ENCODE results near the gene PELI1. TPM values are rescaled to one million over a fixed set of nuclear protein-coding genes. Genes with fewer than 3 reads are reported as not detected.

Gene PELI1
- total RNA-seq, 4 donors from 2014 or later = 18.4 to 31.0 (median 24.6) TPM

DNA sequence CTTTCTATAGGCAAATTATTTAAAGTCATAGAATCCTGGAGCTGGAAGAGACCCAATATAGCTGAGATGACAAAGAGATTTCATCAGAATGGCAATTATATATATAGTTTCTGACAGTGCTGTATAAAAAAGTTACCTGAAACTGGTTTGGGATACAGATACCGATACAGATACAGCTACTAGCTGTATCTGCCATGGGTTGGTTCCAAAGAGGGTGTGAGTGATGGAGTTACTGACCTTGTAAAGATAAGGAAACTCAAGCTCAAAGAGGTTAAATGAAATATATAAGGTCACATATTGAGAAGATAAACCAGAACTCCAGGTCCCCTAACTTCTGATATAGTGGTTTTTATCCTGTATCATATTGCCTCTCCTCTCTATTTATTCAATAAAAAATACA lies 10.9 kb downstream of the PELI1 start:
- Histone ChIP-seq H3K4me1 (peaks cover 0 to 82% (median 31%) of the 10 kb centered on the region in 4 donors), H3K9me3 (no peaks in the 10 kb centered on the region)
- 90 to 94% methylated on average over 1 of the region's 1 CpG for WGBS, 2 donors

DNA sequence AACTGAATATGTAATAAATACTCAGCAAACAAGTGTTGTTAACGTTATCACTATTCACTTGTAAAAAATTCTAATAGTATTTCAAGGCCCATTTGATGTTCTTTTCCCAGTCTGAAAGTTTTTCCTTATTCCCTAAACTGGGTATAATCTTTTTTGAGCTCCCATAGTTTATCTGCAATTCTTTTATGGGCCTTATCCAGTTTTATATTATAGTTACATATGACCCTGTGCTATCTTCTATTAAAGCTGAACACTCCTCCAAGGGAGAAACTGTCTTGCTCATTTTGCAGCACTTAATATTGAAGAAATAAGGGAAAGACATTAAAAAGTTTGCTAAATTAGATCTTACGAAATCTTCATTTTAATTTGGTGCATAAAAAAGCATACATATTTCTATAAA lies 13.9 kb downstream of the PELI1 start:
- 77 to 79% methylated on average over 2 of the region's 2 CpGs for WGBS, 2 donors
- no peaks in the 10 kb centered on the region for H3K9me3 ChIP-seq
- peak overlapping the region in 2 of 4 donors; percentile 60 to 65 for H3K27ac ChIP-seq
- TF ChIP-seq POLR2A (IDR thresholded peaks at IDR 0.05) (no peak), EP300 (IDR thresholded peaks at IDR 0.05) (no peak)
- TF ChIP-seq, protein P1, sequence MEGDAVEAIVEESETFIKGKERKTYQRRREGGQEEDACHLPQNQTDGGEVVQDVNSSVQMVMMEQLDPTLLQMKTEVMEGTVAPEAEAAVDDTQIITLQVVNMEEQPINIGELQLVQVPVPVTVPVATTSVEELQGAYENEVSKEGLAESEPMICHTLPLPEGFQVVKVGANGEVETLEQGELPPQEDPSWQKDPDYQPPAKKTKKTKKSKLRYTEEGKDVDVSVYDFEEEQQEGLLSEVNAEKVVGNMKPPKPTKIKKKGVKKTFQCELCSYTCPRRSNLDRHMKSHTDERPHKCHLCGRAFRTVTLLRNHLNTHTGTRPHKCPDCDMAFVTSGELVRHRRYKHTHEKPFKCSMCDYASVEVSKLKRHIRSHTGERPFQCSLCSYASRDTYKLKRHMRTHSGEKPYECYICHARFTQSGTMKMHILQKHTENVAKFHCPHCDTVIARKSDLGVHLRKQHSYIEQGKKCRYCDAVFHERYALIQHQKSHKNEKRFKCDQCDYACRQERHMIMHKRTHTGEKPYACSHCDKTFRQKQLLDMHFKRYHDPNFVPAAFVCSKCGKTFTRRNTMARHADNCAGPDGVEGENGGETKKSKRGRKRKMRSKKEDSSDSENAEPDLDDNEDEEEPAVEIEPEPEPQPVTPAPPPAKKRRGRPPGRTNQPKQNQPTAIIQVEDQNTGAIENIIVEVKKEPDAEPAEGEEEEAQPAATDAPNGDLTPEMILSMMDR (IDR thresholded peaks at IDR 0.05) = no peak
- H3K4me3 ChIP-seq = no peak overlapping the region
- H3K27me3 ChIP-seq = no peaks in the 10 kb centered on the region
- DNase-seq (ENCODE audit: low spot score in 2 of 2) = no peak
- H3K36me3 ChIP-seq = no peaks in the 10 kb centered on the region
- peaks cover 0 to 68% (median 28%) of the 10 kb centered on the region in 4 donors for H3K4me1 ChIP-seq

More for the DNA sequence above, 10.9 kb downstream of the PELI1 start:
- H3K27me3 ChIP-seq = no peaks in the 10 kb centered on the region
- H3K27ac ChIP-seq = no peak overlapping the region
- no peak for TF ChIP-seq EP300 (IDR thresholded peaks at IDR 0.05)
- no peak for TF ChIP-seq POLR2A (IDR thresholded peaks at IDR 0.05)
- TF ChIP-seq, protein P1 (IDR thresholded peaks at IDR 0.05) = no peak
- no peak overlapping the region for H3K4me3 ChIP-seq
- DNase-seq (ENCODE audit: low spot score in 2 of 2) = no peak
- H3K36me3 ChIP-seq = no peaks in the 10 kb centered on the region

DNA sequence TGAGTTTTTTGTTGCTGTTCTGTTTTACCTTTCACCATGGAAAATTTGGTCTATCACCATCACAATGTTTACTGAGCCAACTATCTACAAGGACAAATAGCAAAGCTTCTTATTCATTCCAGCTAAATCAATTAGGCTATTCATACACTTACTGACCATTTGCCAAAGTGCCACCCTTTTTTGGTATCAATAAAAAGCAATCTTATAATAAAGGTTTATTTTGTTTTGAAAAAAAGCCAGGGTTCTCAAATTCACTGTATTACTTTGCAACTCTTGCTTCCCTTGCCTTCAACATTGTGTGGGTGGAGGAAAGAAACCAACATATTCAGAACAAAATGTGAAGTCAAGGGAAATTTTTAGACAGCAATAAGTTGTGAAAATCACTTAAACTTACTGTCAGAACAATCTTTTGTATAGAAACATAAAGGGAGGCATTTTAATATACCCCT lies 15.3 kb downstream of the PELI1 start:
- peaks cover 0 to 61% (median 24%) of the 10 kb centered on the region in 4 donors for H3K4me1 ChIP-seq
- no peak for TF ChIP-seq POLR2A (IDR thresholded peaks at IDR 0.05)
- TF ChIP-seq EP300 (IDR thresholded peaks at IDR 0.05) = no peak
- TF ChIP-seq, protein P1 (IDR thresholded peaks at IDR 0.05) = no peak
- peak overlapping the region in 3 of 4 donors; percentile 14 to 65 (median 60) for H3K27ac ChIP-seq
- no peaks in the 10 kb centered on the region for H3K9me3 ChIP-seq
- H3K27me3 ChIP-seq = no peaks in the 10 kb centered on the region
- DNase-seq (ENCODE audit: low spot score in 2 of 2) = no peak
- H3K36me3 ChIP-seq = no peaks in the 10 kb centered on the region
- H3K4me3 ChIP-seq = no peak overlapping the region

DNA sequence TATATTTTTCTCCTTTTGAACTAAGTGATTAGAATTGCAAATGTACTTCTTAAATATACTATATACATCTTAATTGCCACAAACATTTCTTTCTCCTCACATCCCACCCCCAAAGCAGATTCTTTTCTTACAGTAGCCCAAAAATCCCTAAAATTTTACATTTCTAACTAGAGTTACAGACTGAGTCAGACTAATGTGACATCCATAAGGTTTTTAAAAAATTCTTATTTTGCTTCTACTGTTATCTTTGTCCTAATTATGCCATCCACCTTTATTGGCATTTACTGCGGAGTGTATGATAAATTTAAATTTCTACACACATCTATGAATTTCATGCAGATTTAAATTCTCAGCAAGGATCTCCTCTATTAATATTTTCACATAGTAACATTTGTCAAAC lies 15.8 kb downstream of the PELI1 start:
- Histone ChIP-seq H3K9me3 (no peaks in the 10 kb centered on the region), H3K27me3 (no peaks in the 10 kb centered on the region), H3K36me3 (no peaks in the 10 kb centered on the region), H3K4me3 (no peak overlapping the region), H3K4me1 (peaks cover 0 to 59% (median 22%) of the 10 kb centered on the region in 4 donors), H3K27ac (peak overlapping the region in 3 of 4 donors; percentile 14 to 65 (median 60))
- no peak for DNase-seq (ENCODE audit: low spot score in 2 of 2)
- TF ChIP-seq POLR2A (IDR thresholded peaks at IDR 0.05) (no peak), EP300 (IDR thresholded peaks at IDR 0.05) (no peak)
- TF ChIP-seq, protein P1 (IDR thresholded peaks at IDR 0.05) = no peak
- WGBS, 2 donors = 92 to 97% methylated on average over 1 of the region's 1 CpG

DNA sequence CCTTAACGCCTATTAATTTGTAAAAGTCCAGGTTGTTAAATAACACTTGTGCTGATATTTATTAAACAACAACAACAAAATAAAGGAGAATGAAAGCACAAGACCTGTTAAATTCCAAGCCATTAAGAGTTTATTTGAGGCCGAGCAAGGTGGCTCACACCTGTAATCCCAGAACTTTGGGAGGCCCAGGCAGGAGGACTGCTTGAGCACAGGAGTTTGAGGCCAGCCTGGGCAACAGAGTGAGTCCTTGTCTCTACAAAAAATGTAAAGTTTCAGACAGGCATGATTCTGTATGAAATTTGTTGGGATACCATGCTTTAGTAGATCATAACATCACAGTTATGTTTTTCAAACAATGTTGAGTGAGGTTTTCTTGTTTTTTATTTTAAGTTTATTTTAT lies 17.1 kb downstream of the PELI1 start:
- WGBS, 2 donors = 94 to 95% methylated on average over 2 of the region's 2 CpGs
- Histone ChIP-seq H3K9me3 (no peaks in the 10 kb centered on the region), H3K27me3 (no peaks in the 10 kb centered on the region), H3K4me1 (peaks cover 0 to 52% (median 27%) of the 10 kb centered on the region in 4 donors), H3K27ac (peak overlapping the region in 1 of 4 donors; percentile 65), H3K36me3 (no peaks in the 10 kb centered on the region), H3K4me3 (no peak overlapping the region)
- no peak for TF ChIP-seq EP300 (IDR thresholded peaks at IDR 0.05)
- TF ChIP-seq, protein P1 (IDR thresholded peaks at IDR 0.05) = no peak
- TF ChIP-seq POLR2A (IDR thresholded peaks at IDR 0.05) = no peak
- DNase-seq (ENCODE audit: low spot score in 2 of 2) = no peak
